ENCODE data around the gene NADK2. TPM values are rescaled to one million over a fixed set of nuclear protein-coding genes. Genes with fewer than 3 reads are reported as not detected.

NADK2 gene
- total and polyA plus RNA-seq, 10 of the 15 experiments (the other 5 are each of a cell fraction or from before 2014, with no cell fraction given), result 2.4 to 9.0 (median 6.3) TPM

DNA sequence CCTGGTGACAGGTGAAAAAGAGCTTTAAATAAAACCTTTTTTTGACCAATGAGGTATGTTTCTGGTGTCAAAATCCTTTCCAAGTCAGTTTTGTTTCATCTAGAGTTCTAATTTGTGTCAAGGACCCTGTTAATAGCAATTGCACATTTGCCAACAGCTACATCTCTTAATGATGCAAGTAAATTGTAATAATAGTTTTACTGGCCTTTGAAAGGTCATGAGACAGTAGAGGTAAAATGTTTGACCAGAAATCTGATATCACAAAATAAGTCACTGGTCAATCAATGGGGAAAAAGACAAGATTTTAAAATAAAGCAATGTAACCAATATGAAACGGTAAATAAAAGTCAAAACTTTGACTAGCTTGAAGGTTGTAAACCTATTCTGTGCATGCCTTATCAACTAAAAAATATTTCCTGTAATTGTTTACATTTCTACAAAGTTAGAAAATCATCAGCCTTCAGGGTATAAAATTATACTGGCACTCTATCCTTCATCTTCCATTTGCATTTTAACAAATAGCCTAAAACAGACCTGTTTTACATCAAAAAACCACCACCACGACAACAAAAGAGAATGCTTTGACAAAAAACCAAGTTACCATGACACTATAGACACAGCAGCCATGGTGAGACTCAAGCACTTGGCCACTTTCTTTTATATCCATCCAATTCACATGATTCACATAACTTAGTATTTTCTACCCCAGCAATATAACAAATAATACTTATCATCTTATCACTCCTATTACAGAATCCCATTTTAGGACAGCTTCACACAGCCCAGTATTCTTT lies 3.0 kb downstream of the NADK2 start:
- no TSS peak for BruUV-seq (replicated peaks)
- no peak overlapping the region for H2AFZ ChIP-seq (ENCODE audit: control insufficient read depth, low read depth, low read length)
- no peaks in the 10 kb centered on the region for H3K27me3 ChIP-seq (replicated peaks in 1 of 2; ENCODE audit: control insufficient read depth in 2 of 2, insufficient read depth in 2 of 2, low read length in 1 of 2)
- ATAC-seq (no peak), FAIRE-seq (no peak), DNase-seq (ENCODE audit: low read depth, low spot score) (no peak)
- no peak for TF ChIP-seq CEBPB (IDR thresholded peaks at IDR 0.05; ENCODE audit: borderline replicate concordance in 1 of 2, low read depth in 2 of 2, low read length in 2 of 2)
- no peak for TF ChIP-seq NFYB (IDR thresholded peaks at IDR 0.05; ENCODE audit: insufficient read depth, low read depth, low read length)
- no peak for TF ChIP-seq RELA (IDR thresholded peaks at IDR 0.05; ENCODE audit: borderline replicate concordance, partially characterized antibody)
- TF ChIP-seq TCF3 (IDR thresholded peaks at IDR 0.05; ENCODE audit: borderline replicate concordance, insufficient read depth, low read depth, low read length), result no peak
- TF ChIP-seq JUNB (IDR thresholded peaks at IDR 0.05), result no peak
- SMC1A ChIA-PET (ENCODE audit: uncharacterized antibody, unreplicated experiment), result interaction anchor here (1.0 to 1.2 kb wide), 2 partner anchors 60 to 159 kb away, joined by 4 to 5 read pairs; no protein-coding TSS in a partner anchor
- intact Hi-C loops (cut with micrococcal nuclease; ENCODE audit: unreplicated experiment), result loop anchor here (5.0 kb wide), 1 partner anchor 161 kb away; no protein-coding TSS in a partner anchor
- no peak overlapping the region for H3K4me2 ChIP-seq (ENCODE audit: control insufficient read depth, insufficient read depth)
- H4K20me1 ChIP-seq (ENCODE audit: control insufficient read depth, insufficient read depth), result no peaks in the 10 kb centered on the region
- in situ Hi-C loops (cut with MboI), result no loop called here
- 96% methylated on average over 2 of the region's 2 CpGs for WGBS (ENCODE audit: insufficient coverage, insufficient replicate concordance, low lambda C conversion rate, missing lambda C conversion rate)
- H3K4me3 ChIP-seq, result no peak overlapping the region
- no peaks in the 10 kb centered on the region for H3K9me3 ChIP-seq (replicated peaks; ENCODE audit: control insufficient read depth, insufficient read depth, low read length)
- no peak overlapping the region for H3K9ac ChIP-seq (ENCODE audit: control insufficient read depth, insufficient read depth, low read length)
- POLR2A ChIA-PET, result no interaction called here
- RAD21 ChIA-PET (ENCODE audit: unreplicated experiment), result no interaction called here
- CTCF ChIA-PET, result interaction anchor here (1.0 to 2.2 kb wide), 8 partner anchors 9 to 159 kb away, joined by 3 to 7 read pairs (median 4); no protein-coding TSS in a partner anchor
- H3K27ac ChIP-seq (ENCODE audit: control insufficient read depth, insufficient read depth), result no peak overlapping the region
- peaks cover 1% of the 10 kb centered on the region; the same call in 1 of the 2 replicates for H3K79me2 ChIP-seq (ENCODE audit: control insufficient read depth, insufficient read depth, low read length)
- peaks cover 19% of the 10 kb centered on the region for H3K4me1 ChIP-seq (ENCODE audit: control insufficient read depth, insufficient read depth, low read length)
- H3K36me3 ChIP-seq (ENCODE audit: control insufficient read depth in 2 of 2, insufficient read depth in 2 of 2, low read length in 1 of 2), result no peaks in the 10 kb centered on the region

DNA sequence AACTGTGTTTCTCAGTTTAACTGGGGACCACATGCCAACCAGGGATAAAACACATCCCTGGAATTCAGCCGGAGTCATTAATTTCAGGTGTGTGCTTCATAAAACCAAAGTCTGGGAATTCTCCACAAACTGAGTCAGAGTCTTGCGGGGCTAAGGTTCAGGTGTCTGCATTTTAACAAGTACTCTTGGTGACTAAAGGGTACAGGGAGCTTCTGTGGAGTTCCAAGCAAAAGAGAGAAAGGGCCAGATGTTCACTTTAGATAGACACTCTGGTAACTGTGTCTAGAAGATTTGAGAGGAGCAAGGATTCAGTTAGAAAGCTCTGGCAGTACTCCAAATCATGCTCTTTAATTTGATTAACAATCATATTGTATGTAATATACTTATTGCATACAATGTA lies 4.0 kb downstream of the NADK2 start:
- Histone ChIP-seq H3K27me3 (replicated peaks in 1 of 2; ENCODE audit: control insufficient read depth in 2 of 2, insufficient read depth in 2 of 2, low read length in 1 of 2) (no peaks in the 10 kb centered on the region), H3K79me2 (ENCODE audit: control insufficient read depth, insufficient read depth, low read length) (peaks cover 1% of the 10 kb centered on the region; the same call in 1 of the 2 replicates), H3K4me3 (no peak overlapping the region), H3K36me3 (ENCODE audit: control insufficient read depth in 2 of 2, insufficient read depth in 2 of 2, low read length in 1 of 2) (no peaks in the 10 kb centered on the region), H3K4me1 (ENCODE audit: control insufficient read depth, insufficient read depth, low read length) (peaks cover 18% of the 10 kb centered on the region), H2AFZ (ENCODE audit: control insufficient read depth, low read depth, low read length) (no peak overlapping the region), H3K4me2 (ENCODE audit: control insufficient read depth, insufficient read depth) (no peak overlapping the region), H3K9ac (ENCODE audit: control insufficient read depth, insufficient read depth, low read length) (no peak overlapping the region), H4K20me1 (ENCODE audit: control insufficient read depth, insufficient read depth) (no peaks in the 10 kb centered on the region), H3K27ac (ENCODE audit: control insufficient read depth, insufficient read depth) (no peak overlapping the region), H3K9me3 (replicated peaks; ENCODE audit: control insufficient read depth, insufficient read depth, low read length) (no peaks in the 10 kb centered on the region)
- no peak for TF ChIP-seq TCF7 (IDR thresholded peaks at IDR 0.05; ENCODE audit: borderline replicate concordance)
- no peak for TF ChIP-seq SMAD1 (IDR thresholded peaks at IDR 0.05; ENCODE audit: low read depth, partially characterized antibody)
- no peak for TF ChIP-seq HCFC1 (IDR thresholded peaks at IDR 0.05; ENCODE audit: low read length)
- no peak for TF ChIP-seq BRCA1 (IDR thresholded peaks at IDR 0.05; ENCODE audit: low read depth, low read length)
- TF ChIP-seq POLR2AphosphoS5 (IDR thresholded peaks at IDR 0.05; ENCODE audit: low read length), result no peak
- TF ChIP-seq ATF7 (IDR thresholded peaks at IDR 0.05; ENCODE audit: low read depth), result no peak
- no peak for TF ChIP-seq GABPA (IDR thresholded peaks at IDR 0.05; ENCODE audit: low read depth)
- no TSS peak for BruUV-seq (replicated peaks)
- POLR2A ChIA-PET, result no interaction called here
- 95% methylated on average over 2 of the region's 2 CpGs for WGBS (ENCODE audit: insufficient coverage, insufficient replicate concordance, low lambda C conversion rate, missing lambda C conversion rate)
- RAD21 ChIA-PET (ENCODE audit: unreplicated experiment), result no interaction called here
- intact Hi-C loops (cut with micrococcal nuclease; ENCODE audit: unreplicated experiment), result loop anchor here (5.0 kb wide), 1 partner anchor 160 kb away; no protein-coding TSS in a partner anchor
- in situ Hi-C loops (cut with MboI), result no loop called here
- SMC1A ChIA-PET (ENCODE audit: uncharacterized antibody, unreplicated experiment), result interaction anchor here (1.0 kb wide), 1 partner anchor 158 kb away, joined by 5 read pairs; no protein-coding TSS in a partner anchor
- FAIRE-seq (no peak), DNase-seq (ENCODE audit: low read depth, low spot score) (no peak), ATAC-seq (no peak)
- CTCF ChIA-PET, result interaction anchor here (1.0 to 2.2 kb wide), 7 partner anchors 8 to 89 kb away, joined by 3 to 7 read pairs (median 3); no protein-coding TSS in a partner anchor
